Subcutaneous abdominal adipose tissue (tissue), 5 donors: Measurements from ENCODE around the gene YPEL1.
"Not testable (repeated sequence)": the region's sequence is repeated elsewhere in the genome, so short reads cannot be mapped to it uniquely, and the experiment has no call there.

ENCODE experiments used
- H3K27ac ChIP-seq: one replicate; pipeline ENCODE4 v1.7.0; 2013; ENCODE audit warnings: low read depth, mild to moderate bottlenecking, inconsistent platforms, low read length, moderate library complexity
- H3K27me3 ChIP-seq, 5 donors: one replicate each; pipeline ENCODE4 v1.7.0; 2013; ENCODE audit warnings: low read length in 5 of 5, inconsistent platforms in 1 of 5; ENCODE audit not compliant: control insufficient read depth in 5 of 5, insufficient read depth in 4 of 5
- H3K36me3 ChIP-seq, 5 donors: one replicate each; pipeline ENCODE4 v1.7.0; 2013; ENCODE audit warnings: low read length in 5 of 5; ENCODE audit not compliant: control insufficient read depth in 5 of 5, insufficient read depth in 5 of 5
- H3K4me1 ChIP-seq, 5 donors: one replicate each; pipeline ENCODE4 v1.7.0; 2013; ENCODE audit warnings: low read length in 5 of 5, mild to moderate bottlenecking in 3 of 5, moderate library complexity in 1 of 5; ENCODE audit not compliant: control insufficient read depth in 5 of 5, insufficient read depth in 5 of 5
- H3K4me3 ChIP-seq, 5 donors: one replicate each; pipeline ENCODE4 v1.7.0; 2013; ENCODE audit warnings: low read length in 5 of 5, low read depth in 1 of 5
- H3K9ac ChIP-seq, 5 donors: one replicate each; pipeline ENCODE4 v1.7.0; 2013; ENCODE audit warnings: low read length in 5 of 5, mild to moderate bottlenecking in 4 of 5, moderate library complexity in 3 of 5
- H3K9me3 ChIP-seq, 5 donors: one replicate each; pipeline ENCODE4 v1.7.0; 2013; ENCODE audit warnings: low read length in 5 of 5; ENCODE audit not compliant: control insufficient read depth in 5 of 5
- donor health status: healthy.
- donor health status: healthy.
- donor health status: healthy.
- donor health status: healthy.
- donor health status: healthy.

The YPEL1 gene

DNA sequence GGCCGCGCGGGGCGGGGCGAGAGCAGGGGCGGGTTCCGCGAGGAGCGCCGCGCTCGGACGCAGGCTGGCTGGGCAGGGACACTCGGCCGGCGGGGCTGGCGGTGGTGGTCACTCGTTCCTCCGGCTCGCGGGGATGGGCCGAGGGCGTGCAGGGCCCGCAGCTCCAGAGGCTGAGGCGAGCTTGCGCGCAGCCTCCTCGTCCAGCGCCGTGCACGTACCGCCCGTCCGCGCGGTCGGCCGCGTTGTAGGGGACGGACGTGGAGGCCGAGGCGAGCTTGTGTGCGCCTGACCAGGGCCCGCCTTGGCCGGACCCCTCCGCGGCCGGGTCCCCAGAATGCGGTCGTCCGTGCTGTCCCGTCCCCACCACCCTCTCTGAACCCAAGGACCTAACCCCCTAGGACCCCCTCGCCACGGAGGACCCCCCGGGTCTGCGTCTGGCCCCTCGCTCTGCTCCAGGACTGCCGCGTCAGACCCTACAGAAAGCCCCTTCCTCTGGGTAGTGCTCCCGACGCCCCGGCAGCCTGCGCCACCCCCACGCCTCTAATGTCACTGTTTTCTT, 569 bp upstream of the YPEL1 start:
- Histone ChIP-seq H3K27ac (no peak overlapping the region), H3K4me1 (peaks cover 1 to 15% (median 13%) of the 10 kb centered on the region in 5 donors), H3K9ac (peak overlapping the region in 2 of 5 donors; percentile 33 to 56), H3K9me3 (no peaks in the 10 kb centered on the region), H3K4me3 (peak overlapping the region in 4 of 5 donors; percentile 65 to 85 (median 68)), H3K27me3 (no peaks in the 10 kb centered on the region), H3K36me3 (no peaks in the 10 kb centered on the region)

DNA sequence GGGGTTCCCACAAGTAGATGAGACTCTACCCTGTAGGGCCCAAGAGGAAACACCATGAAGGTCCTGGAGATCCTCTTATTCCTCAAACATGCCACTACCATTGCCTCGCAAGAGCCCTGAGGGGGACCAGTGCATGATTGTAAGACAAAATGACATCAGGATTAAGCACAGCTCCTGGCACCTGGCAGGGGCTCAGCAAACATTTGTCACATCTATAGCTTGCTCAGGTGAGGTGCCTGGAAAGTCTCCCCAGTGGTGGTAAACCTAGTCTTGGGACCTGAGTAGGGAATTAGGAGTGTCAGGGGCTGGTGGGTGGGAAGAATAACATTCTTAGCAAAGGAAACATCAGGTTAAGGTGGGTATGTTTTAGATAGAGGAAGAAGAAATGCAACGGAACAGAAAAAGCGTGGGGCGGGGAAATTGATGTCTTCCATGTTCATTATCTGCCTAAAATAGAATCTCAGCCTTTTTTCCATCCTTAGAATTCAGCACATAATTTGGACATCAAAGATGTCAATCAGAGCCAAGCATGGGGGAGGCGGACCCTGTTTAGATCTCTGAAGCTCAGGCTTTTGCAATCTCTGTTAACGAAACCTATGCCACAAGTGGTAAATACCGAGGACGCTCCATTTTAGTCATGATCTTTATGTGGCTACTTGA, 924 bp downstream of the YPEL1 start:
- Histone ChIP-seq H3K27ac (no peak overlapping the region), H3K9ac (peak overlapping the region in 4 of 5 donors; percentile 40 to 79 (median 55)), H3K4me1 (peaks cover 1 to 15% (median 13%) of the 10 kb centered on the region in 5 donors), H3K4me3 (peak overlapping the region; percentile 59 to 76 (median 69)), H3K9me3 (no peaks in the 10 kb centered on the region), H3K27me3 (no peaks in the 10 kb centered on the region), H3K36me3 (no peaks in the 10 kb centered on the region)

DNA sequence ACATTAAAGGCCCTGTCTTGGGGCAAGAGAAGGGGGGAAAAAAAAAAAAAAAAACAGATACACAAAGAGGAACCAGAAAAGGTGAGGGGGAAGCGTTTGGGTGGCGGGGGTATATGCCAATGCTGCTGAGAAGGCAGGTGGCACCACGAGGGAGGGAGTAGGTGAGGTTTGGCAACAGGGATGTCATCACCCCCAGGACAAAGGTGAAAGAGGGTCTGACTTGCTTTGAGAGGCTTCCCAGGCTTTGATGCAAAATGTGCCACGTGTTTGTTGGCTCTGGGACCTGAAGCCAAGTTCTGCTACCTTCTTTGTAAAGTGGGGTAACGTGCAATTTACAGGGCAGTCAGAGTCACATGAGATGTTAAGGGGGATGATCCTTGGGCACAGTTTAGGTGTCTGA, 4.1 kb downstream of the YPEL1 start:
- no peak overlapping the region for H3K27ac ChIP-seq

DNA sequence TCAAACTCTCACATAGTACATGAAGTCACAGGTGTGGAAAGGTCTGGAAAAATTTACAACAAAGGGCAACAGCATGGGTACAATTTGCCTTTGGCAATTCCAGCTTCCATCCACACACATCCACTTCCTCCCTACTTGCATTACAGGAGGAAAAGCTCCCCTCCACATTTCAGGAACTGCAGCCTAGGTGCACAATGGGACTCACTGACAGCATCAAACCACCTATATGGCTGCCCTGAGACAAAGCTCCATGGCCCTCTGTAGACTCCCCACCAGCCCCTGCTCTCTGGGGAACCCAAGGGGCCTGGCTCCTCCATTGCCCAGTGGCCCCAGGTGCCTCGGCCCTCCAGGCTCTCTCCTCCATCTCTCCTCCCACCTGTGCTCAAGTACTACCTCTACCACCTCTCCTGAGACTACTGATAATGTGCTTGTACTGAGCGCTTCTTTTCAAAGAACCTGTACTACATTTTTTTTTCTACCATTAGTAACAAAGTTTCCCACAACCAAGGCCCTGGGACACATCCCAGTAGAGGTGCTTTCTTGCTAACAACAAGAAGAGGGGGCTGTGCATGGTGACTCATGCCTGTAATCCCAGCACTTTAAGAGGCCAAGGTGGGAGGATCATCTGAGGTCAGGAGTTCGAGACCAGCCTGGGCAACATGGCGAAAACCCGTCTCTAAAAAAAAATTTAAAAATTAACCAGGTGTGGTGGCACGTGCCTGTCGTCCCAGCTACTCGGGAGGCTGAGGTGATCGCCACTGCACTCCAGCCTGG, 4.9 kb downstream of the YPEL1 start:
- peaks cover 1 to 10% (median 9%) of the 10 kb centered on the region in 5 donors for H3K4me1 ChIP-seq
- no peak overlapping the region for H3K4me3 ChIP-seq
- H3K9ac ChIP-seq, result no peak overlapping the region
- no peaks in the 10 kb centered on the region for H3K36me3 ChIP-seq
- no peaks in the 10 kb centered on the region for H3K9me3 ChIP-seq
- no peak overlapping the region for H3K27ac ChIP-seq
- no peaks in the 10 kb centered on the region for H3K27me3 ChIP-seq

More for the DNA sequence above, 4.1 kb downstream of the YPEL1 start:
- Histone ChIP-seq H3K27me3 (no peaks in the 10 kb centered on the region), H3K9ac (no peak overlapping the region), H3K36me3 (no peaks in the 10 kb centered on the region), H3K4me1 (peaks cover 1 to 15% (median 13%) of the 10 kb centered on the region in 5 donors), H3K4me3 (no peak overlapping the region), H3K9me3 (no peaks in the 10 kb centered on the region)

DNA sequence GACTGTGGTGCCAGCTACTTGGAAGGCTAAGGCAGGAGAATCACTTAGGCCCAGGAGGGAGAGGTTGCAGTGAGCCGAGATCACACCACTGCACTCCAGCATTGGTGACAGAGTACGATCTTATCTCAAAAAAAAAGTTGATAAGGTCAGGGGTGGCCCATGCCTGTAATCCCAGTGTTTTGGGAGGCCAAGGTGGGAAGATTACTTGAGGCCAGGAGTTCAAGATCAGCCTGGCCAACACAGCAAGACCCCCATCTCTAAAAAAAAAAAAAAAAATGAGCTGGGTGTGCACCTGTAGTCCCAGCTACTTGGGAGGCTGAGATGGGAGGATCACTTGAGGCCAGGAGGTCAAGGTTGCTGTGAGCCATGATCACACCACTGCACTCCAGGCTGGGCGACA, 6.4 kb downstream of the YPEL1 start:
- not testable (repeated sequence) for H3K9me3 ChIP-seq, H3K4me1 ChIP-seq, H3K4me3 ChIP-seq, H3K27me3 ChIP-seq, H3K9ac ChIP-seq, H3K27ac ChIP-seq, H3K36me3 ChIP-seq

DNA sequence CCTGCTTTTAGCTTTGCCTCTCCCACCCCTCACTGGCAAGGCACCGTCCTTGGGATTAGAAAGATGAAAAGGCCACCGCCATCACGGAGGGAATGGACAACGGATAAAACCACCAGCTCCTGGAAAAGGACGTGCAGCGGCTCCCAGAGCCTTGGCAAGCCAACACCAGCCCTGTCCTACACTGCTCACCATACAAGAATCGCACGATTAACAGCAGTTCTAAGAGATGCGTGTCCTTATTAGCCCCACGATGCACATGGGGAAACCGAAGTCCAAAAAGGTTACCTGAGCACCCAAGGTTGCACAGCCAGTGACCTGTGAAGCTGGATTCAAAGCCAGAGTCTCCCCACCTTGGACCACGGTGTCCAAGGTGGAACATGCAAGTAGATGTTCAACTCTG, 7.3 kb downstream of the YPEL1 start:
- Histone ChIP-seq H3K36me3 (no peaks in the 10 kb centered on the region), H3K27ac (no peak overlapping the region), H3K4me3 (no peak overlapping the region), H3K9me3 (no peaks in the 10 kb centered on the region), H3K27me3 (no peaks in the 10 kb centered on the region), H3K4me1 (no peaks in the 10 kb centered on the region), H3K9ac (no peak overlapping the region)

DNA sequence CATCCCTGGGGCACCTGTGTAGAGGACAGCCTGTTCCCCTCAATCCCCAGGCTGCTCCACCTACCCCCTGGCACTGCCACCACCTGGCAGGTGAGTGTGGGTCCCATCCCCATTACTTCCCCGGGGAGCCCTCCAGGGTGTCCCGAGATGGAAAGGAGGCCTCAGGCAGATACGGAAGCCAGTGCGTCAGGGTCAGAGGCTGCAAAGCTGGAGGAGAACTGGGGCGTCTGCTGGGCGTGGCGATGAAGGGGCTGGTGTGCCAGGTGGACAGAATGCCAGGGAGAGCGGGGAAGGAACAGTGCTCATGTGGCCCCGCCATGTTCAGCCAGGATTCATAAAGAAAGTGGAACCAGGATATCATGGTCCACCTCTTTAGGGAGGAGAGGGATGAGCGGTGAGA, 7.8 kb downstream of the YPEL1 start:
- Histone ChIP-seq H3K27ac (no peak overlapping the region), H3K9ac (no peak overlapping the region)

DNA sequence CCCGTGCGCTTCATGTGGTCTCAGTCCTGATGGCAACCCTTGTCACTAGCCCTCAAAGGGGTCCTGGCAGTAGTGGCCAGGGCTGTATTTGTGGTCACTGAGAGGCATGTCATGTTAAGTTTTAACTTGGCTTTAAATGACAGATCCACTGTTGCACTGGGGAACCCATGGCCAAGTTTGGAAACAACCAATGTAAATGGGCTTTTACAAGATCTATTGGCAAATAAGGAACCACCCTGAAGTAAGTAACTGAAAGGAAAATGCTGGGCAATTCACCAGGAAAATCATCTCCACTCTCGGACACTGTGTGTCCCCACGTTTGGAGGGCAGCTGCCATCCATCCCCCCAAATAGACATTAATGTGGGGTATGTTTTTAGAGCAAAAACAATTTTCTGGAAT, 8.4 kb downstream of the YPEL1 start:
- Histone ChIP-seq H3K27me3 (no peaks in the 10 kb centered on the region), H3K4me1 (no peaks in the 10 kb centered on the region), H3K9ac (no peak overlapping the region), H3K9me3 (no peaks in the 10 kb centered on the region), H3K27ac (no peak overlapping the region), H3K4me3 (no peak overlapping the region), H3K36me3 (no peaks in the 10 kb centered on the region)

More for the DNA sequence above, 7.8 kb downstream of the YPEL1 start:
- Histone ChIP-seq H3K36me3 (no peaks in the 10 kb centered on the region), H3K27me3 (no peaks in the 10 kb centered on the region), H3K4me3 (no peak overlapping the region), H3K4me1 (no peaks in the 10 kb centered on the region), H3K9me3 (no peaks in the 10 kb centered on the region)

DNA sequence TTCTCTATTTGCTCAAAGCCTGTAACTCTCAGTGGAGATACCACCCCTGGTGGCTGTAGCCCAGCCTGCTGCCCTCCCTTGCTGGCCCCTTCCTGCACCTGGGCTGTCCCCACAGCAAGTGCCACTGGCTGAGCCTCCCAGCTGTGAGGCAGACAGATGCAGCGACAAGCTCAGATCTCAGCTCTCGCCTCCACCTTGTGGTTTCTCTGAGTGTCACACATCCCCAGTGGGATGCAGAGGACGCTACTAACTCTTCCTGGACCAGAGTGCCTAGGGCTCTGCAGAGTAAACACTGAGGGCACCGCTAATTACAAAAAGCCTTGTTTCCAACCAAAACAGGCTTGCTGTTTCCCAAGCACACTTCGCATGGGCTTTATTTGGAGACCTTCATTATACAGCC, 8.9 kb downstream of the YPEL1 start:
- Histone ChIP-seq H3K27ac (no peak overlapping the region), H3K4me1 (no peaks in the 10 kb centered on the region), H3K9me3 (no peaks in the 10 kb centered on the region), H3K36me3 (no peaks in the 10 kb centered on the region), H3K4me3 (no peak overlapping the region), H3K9ac (no peak overlapping the region), H3K27me3 (no peaks in the 10 kb centered on the region)

DNA sequence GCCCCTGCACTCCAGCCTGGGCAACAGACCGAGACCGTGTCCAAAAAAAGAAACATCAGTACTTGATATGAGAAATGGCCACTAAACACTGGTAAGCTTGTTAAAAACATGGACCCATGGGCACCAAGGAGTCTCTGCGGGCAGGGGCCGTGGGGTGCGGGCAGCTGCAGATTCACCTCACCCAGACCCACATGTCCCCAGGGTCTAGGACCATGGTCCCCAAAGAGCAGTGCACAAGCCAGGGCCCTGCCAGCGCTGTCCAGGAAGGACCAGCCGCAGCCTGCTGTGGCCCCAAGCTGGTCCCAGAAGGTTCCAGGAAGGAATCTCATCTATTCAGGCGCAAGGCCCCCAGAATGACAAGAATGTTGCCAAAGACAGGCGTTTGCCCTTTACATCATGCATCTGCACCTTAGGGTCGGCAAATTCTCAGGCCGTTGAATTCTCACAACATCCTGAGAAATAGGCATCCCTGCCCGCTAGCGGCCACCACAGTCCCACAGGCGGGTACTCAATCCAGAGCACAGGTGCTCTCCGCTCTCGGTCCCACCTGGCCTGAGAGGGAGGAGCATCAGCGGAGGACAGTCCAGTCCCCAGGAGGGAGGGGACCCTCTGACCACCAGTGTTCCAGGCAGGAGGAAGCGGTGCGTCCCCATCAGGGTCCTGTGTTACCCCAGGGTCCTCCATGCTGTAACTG, 9.5 kb downstream of the YPEL1 start:
- H3K27ac ChIP-seq, result no peak overlapping the region
- H3K4me3 ChIP-seq, result no peak overlapping the region
- H3K9me3 ChIP-seq, result no peaks in the 10 kb centered on the region
- H3K27me3 ChIP-seq, result no peaks in the 10 kb centered on the region
- no peak overlapping the region for H3K9ac ChIP-seq
- H3K36me3 ChIP-seq, result no peaks in the 10 kb centered on the region
- no peaks in the 10 kb centered on the region for H3K4me1 ChIP-seq
